Liver (tissue), 3 donors: Measurements from ENCODE around the gene GAS7.

ENCODE experiments used
- ATF3 ChIP-seq: IDR thresholded peaks from 2 replicates; pipeline ENCODE4 v1.6.1; 2016; ENCODE audit warnings: antibody characterized with exemption
- EGR1 ChIP-seq, 2 donors: IDR thresholded peaks; 2 replicates each; pipeline ENCODE4 v1.6.1; 2016 to 2018; ENCODE audit warnings: antibody characterized with exemption in 2 of 2, low read depth in 2 of 2
- GABPA ChIP-seq, 2 donors: IDR thresholded peaks in 1 of 2; conservative IDR thresholded peaks in 1 of 2; 2 replicates each; pipeline ENCODE4 v1.6.1; 2016; ENCODE audit warnings: antibody characterized with exemption in 2 of 2, mild to moderate bottlenecking in 1 of 2, moderate library complexity in 1 of 2
- JUND ChIP-seq, 2 donors: IDR thresholded peaks; 2 replicates each; pipeline ENCODE4 v1.6.1; 2016; ENCODE audit warnings: antibody characterized with exemption in 2 of 2
- MAX ChIP-seq: IDR thresholded peaks from 2 replicates; pipeline ENCODE4 v1.6.1; 2016; ENCODE audit warnings: antibody characterized with exemption
- RAD21 ChIP-seq, 2 donors: IDR thresholded peaks; 2 replicates each; pipeline ENCODE4 v1.6.1; 2016; ENCODE audit warnings: antibody characterized with exemption in 2 of 2, mild to moderate bottlenecking in 2 of 2
- RXRA ChIP-seq, 2 donors: IDR thresholded peaks; 2 replicates each; pipeline ENCODE4 v1.6.1; 2017 to 2018; ENCODE audit warnings: antibody characterized with exemption in 2 of 2, mild to moderate bottlenecking in 1 of 2
- SP1 ChIP-seq: IDR thresholded peaks from 2 replicates; pipeline ENCODE4 v1.6.1; 2018; ENCODE audit warnings: antibody characterized with exemption, mild to moderate bottlenecking
- TAF1 ChIP-seq: conservative IDR thresholded peaks from 2 replicates; pipeline ENCODE4 v1.6.1; 2016; ENCODE audit warnings: antibody characterized with exemption, mild to moderate bottlenecking
- YY1 ChIP-seq: IDR thresholded peaks from 2 replicates; pipeline ENCODE4 v1.6.1; 2016; ENCODE audit warnings: antibody characterized with exemption, mild to moderate bottlenecking
- TF ChIP-seq, protein P1 (sequence below): fragments of 150-350 bp; IDR thresholded peaks from 2 replicates; pipeline ENCODE4 v1.5.1; 2017; ENCODE audit warnings: improper control_type of control experiment, low read depth, low read length; ENCODE audit not compliant: missing input control
- donor health status: healthy.
- donor health status: healthy.

GRCh38 chr17:10072556-10073425 lies 125.6 kb downstream of the GAS7 start:
- TF ChIP-seq, protein P1, sequence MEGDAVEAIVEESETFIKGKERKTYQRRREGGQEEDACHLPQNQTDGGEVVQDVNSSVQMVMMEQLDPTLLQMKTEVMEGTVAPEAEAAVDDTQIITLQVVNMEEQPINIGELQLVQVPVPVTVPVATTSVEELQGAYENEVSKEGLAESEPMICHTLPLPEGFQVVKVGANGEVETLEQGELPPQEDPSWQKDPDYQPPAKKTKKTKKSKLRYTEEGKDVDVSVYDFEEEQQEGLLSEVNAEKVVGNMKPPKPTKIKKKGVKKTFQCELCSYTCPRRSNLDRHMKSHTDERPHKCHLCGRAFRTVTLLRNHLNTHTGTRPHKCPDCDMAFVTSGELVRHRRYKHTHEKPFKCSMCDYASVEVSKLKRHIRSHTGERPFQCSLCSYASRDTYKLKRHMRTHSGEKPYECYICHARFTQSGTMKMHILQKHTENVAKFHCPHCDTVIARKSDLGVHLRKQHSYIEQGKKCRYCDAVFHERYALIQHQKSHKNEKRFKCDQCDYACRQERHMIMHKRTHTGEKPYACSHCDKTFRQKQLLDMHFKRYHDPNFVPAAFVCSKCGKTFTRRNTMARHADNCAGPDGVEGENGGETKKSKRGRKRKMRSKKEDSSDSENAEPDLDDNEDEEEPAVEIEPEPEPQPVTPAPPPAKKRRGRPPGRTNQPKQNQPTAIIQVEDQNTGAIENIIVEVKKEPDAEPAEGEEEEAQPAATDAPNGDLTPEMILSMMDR = no peak
- TF ChIP-seq ATF3 (no peak), GABPA (IDR thresholded peaks at IDR 0.05 in 1 of 2, conservative IDR thresholded peaks at IDR 0.05 in 1 of 2) (no peak), RAD21 (IDR thresholded peaks at IDR 0.05) (no peak), EGR1 (IDR thresholded peaks at IDR 0.05; ENCODE audit: low read depth in 2 of 2) (no peak), SP1 (no peak), TAF1 (no peak), MAX (no peak), JUND (IDR thresholded peaks at IDR 0.05) (no peak), RXRA (IDR thresholded peaks at IDR 0.05) (no peak), YY1 (no peak)
